Fibroblast of upper back skin (primary cell): ENCODE results near the gene CCNY.
A peak's percentile ranks its signal among the peaks of the same experiment; 100 is the strongest.

Experiments
- DNase-seq: peaks from one replicate; pipeline ENCODE4 v3.0.0-alpha.2; 2013

Gene CCNY

DNA sequence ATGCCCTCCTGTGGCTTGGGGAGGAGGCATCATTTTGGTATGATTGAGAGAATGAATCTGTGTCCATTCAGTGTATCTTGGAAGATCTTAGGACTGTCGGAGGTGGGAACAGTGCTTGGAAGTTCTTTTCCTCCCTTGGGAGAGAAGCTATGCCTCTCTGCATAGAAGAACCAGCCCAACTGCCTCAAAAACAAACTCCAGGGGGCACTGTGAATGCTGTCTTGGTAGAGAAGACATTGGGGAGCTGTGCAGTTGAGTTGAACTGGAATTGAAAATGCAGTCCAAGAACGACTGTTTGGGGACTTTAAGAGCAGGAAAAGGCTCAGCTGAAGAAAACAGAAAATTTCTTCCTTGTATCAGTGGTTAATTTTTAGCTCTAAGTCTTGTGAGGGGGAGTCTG lies 263.9 kb downstream of the CCNY start:
- no peak for DNase-seq

DNA sequence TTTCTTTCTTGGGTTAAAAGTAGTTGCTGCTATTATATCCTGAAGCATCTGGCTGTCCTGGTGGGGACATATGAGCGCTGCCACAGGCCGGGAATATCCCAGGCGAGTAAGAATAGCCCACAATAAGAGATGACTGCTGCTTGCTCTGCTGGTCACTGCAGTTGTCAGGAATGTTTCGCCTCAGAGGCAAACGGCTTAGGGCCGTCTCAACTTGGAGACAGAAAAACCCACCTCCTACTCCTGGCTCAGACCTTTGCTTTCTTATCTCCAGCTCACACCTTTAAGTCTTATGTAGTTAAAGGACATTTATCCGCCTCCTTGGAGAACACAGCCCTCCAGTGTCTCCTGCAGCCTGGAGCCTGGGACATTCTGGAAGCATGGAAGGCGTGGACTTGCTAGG lies 268.9 kb downstream of the CCNY start, which contains the start of gene GJD4:
TSS of gene GJD4 (plus strand) at position 151 of the 400 bp plus-strand sequence. CDS start at position 378, 227 bp downstream.
- DNase-seq, result no peak

DNA sequence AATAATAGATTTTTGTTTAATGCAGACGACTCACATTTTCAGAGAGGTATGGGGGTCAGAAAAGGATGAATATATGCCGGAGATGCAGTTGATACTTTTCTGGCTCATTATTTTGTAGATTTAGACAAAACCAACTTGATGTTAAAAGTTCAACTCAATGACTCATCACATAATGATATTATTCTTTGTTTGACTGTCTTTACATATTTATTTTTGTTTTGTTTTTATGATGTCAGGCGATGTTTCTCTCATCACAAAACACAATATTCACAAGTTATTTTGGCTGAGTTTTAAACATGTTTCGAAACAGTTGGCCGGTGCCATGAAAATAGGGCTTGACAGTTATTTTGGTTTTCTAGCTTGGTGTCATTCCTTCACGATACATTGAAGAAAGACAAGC lies 270.1 kb downstream of the CCNY start:
- DNase-seq, result no peak

DNA sequence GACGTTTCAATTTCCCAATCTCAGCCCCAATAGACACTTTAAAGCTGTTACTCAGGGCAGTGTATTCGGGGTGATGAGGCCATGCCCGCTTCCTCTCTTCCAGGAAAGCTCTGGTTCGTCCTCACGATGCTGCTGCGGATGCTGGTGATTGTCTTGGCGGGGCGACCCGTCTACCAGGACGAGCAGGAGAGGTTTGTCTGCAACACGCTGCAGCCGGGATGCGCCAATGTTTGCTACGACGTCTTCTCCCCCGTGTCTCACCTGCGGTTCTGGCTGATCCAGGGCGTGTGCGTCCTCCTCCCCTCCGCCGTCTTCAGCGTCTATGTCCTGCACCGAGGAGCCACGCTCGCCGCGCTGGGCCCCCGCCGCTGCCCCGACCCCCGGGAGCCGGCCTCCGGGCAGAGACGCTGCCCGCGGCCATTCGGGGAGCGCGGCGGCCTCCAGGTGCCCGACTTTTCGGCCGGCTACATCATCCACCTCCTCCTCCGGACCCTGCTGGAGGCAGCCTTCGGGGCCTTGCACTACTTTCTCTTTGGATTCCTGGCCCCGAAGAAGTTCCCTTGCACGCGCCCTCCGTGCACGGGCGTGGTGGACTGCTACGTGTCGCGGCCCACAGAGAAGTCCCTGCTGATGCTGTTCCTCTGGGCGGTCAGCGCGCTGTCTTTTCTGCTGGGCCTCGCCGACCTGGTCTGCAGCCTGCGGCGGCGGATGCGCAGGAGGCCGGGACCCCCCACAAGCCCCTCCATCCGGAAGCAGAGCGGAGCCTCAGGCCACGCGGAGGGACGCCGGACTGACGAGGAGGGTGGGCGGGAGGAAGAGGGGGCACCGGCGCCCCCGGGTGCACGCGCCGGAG lies 271.4 kb downstream of the CCNY start:
- peak; percentile 17 for DNase-seq

DNA sequence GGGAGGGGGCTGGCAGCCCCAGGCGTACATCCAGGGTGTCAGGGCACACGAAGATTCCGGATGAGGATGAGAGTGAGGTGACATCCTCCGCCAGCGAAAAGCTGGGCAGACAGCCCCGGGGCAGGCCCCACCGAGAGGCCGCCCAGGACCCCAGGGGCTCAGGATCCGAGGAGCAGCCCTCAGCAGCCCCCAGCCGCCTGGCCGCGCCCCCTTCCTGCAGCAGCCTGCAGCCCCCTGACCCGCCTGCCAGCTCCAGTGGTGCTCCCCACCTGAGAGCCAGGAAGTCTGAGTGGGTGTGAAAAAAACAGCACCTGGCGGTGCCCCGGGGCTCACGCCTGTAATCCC lies 272.0 kb downstream of the CCNY start:
- no peak for DNase-seq

DNA sequence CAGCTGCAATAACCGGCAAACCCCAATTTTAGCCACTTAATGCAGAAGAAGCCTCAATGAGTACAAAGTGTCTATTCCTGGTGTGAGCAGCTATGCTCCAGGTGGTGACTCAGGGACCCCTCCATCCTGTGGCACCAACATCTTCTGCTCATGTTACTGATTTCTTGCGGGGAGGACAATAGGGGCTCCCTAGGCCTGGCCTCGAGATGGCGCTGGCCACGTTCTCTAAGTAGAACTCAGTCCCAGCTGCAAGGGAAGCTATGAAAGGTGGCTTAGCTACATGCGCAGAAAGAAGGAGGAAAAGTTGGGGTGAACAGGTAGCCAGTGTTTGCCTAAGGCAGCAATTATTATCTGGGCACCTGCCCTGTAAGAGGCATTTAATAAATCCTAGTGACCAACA lies 275.4 kb downstream of the CCNY start:
- no peak for DNase-seq

DNA sequence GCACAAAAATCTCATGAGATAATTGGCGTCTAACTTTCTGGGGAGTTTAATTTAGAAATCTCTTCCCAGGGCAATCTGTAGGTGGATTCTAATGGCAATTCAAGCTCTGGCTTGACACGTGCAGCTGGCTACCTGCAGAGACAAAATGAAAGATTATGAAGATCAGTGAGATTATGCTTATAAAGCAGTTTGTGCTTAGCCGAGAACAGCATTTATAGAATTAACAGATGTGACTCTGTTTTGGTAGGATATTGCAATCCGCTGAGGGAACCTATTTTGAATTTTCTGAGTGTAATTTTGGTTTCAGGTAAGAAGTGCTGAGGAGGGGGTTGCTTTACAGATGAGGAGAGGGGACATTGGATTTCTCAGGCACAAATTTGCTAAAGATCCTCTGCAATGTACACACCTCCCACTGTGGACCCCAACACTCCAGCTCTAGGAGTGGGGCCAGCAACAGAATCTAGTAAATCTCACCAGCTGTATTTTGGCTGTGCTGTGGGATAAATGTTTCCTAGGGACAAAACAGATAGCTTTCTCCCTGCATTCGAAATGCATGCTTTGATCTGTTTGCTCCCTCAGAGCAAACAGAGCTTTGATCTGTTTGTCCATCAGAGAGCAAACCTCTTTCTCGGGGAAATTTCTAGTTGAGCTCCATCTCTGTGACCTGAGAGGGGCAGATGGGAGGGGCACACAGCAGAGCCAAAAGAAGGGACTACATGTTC lies 276.2 kb downstream of the CCNY start:
- DNase-seq, result no peak

DNA sequence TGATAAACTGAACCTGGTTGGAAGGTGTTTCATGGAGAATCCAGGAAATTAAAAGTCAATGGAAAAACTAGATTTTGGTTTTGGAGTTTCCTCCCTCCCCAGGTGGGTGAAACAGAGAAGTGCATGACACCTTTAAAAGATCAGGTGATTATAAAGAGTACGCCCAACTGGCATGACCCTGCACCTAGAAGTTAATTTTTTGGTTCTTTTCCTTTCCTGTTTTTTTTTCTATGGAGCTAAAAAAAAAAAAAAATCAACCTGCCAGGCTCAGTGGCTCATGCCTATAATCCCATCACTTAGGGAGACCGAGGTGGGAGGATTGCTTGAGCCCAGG lies 276.8 kb downstream of the CCNY start:
- DNase-seq, result no peak

DNA sequence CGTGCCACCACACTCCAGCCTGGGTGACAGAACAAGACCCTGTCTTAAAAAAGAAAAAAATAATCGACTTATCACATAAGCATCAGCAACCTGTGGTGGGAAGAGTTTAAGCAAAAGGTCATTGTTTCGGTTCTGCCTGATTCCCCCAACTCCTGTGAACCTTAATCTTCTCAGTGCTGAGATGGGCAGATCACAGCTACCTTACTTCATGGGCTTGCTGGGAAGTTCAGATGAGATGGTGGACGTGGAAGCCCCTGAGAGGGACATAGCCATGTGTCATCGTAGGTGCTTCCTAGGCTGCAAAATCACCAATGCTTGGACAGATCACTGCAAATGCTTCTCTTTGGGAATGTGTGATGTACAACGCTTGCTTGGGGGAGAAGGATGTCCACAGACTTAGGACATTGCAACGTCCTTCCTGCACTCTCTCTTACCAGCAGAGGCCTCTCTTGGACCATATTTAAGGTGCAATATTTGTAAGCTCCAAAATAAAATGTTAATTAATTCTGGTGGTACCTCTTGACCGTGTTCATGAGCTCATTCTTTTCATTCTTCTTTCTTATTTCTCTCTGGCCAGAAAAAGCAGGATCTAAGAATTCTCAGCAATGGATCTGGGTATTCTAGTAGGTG lies 277.4 kb downstream of the CCNY start:
- peak; percentile 35 for DNase-seq

DNA sequence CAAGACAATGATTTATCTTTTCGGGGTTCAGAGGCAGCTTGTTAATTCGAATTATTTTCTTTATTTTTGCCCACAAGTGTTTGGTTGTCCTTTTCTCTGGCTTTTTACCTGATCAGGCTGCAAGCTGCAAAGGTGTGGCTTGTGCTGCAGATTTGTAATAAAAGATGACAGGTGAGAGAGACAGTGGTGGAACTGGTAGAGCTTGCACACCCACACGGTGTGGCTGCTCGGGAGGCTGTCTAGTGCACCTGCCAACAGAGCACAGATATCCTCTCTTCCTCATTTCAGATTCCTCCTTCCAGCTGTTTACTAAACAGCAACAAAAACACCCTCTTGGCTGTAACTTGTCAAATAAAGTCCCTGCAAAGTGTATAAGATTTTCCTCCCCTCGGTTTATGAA lies 278.0 kb downstream of the CCNY start:
- no peak for DNase-seq
